IMR-90 (cell line): ENCODE results near the gene ARF6.

Source experiments
- BHLHE40 ChIP-seq: fragments of 150-350 bp; IDR thresholded peaks from 2 replicates; pipeline ENCODE4 v1.6.1; 2016; ENCODE audit warnings: mild to moderate bottlenecking, low read depth, low read length
- CEBPB ChIP-seq: IDR thresholded peaks from 2 replicates; pipeline ENCODE4 v1.6.1; 2012; ENCODE audit warnings: low read depth, low read length, improper control_type of control experiment
- ELK1 ChIP-seq: fragments of 150-350 bp; IDR thresholded peaks from 2 replicates; pipeline ENCODE4 v1.6.1; 2016; ENCODE audit warnings: low read depth, mild to moderate bottlenecking, low read length, moderate library complexity, borderline replicate concordance
- MAFK ChIP-seq: IDR thresholded peaks from 2 replicates; pipeline ENCODE4 v1.6.1; 2012; ENCODE audit warnings: low read depth, low read length, improper control_type of control experiment
- MAZ ChIP-seq: IDR thresholded peaks from 2 replicates; pipeline ENCODE4 v1.6.1; 2012; ENCODE audit warnings: low read depth, mild to moderate bottlenecking, low read length, improper control_type of control experiment, moderate library complexity, borderline replicate concordance
- MXI1 ChIP-seq: IDR thresholded peaks from 2 replicates; pipeline ENCODE4 v1.6.1; 2012; ENCODE audit warnings: low read depth, mild to moderate bottlenecking, low read length, moderate library complexity, borderline replicate concordance
- NFE2L2 ChIP-seq: fragments of 150-350 bp; IDR thresholded peaks from 2 replicates; pipeline ENCODE4 v1.6.1; 2016; ENCODE audit warnings: low read depth, mild to moderate bottlenecking, low read length
- POLR2A ChIP-seq: IDR thresholded peaks from 2 replicates; pipeline ENCODE4 v1.6.1; 2012; ENCODE audit warnings: mild to moderate bottlenecking, low read depth, low read length
- RAD21 ChIP-seq: IDR thresholded peaks from 2 replicates; pipeline ENCODE4 v1.6.1; 2012; ENCODE audit warnings: low read length, improper control_type of control experiment
- RCOR1 ChIP-seq: IDR thresholded peaks from 2 replicates; pipeline ENCODE4 v1.6.1; 2012; ENCODE audit warnings: mild to moderate bottlenecking, low read length, improper control_type of control experiment; ENCODE audit not compliant: insufficient replicate concordance
- SMC3 ChIP-seq: fragments of 150-350 bp; IDR thresholded peaks from 2 replicates; pipeline ENCODE4 v1.6.1; 2016; ENCODE audit warnings: low read depth, mild to moderate bottlenecking, antibody characterized with exemption, low read length, moderate library complexity
- USF2 ChIP-seq: fragments of 150-350 bp; IDR thresholded peaks from 2 replicates; pipeline ENCODE4 v1.6.1; 2017; ENCODE audit warnings: mild to moderate bottlenecking, antibody characterized with exemption, low read length, low read depth
- TF ChIP-seq, protein P1 (sequence below): conservative IDR thresholded peaks from 2 replicates; pipeline ENCODE4 v1.5.1; 2012; ENCODE audit warnings: mild to moderate bottlenecking, low read depth, low read length, improper control_type of control experiment

DNA sequence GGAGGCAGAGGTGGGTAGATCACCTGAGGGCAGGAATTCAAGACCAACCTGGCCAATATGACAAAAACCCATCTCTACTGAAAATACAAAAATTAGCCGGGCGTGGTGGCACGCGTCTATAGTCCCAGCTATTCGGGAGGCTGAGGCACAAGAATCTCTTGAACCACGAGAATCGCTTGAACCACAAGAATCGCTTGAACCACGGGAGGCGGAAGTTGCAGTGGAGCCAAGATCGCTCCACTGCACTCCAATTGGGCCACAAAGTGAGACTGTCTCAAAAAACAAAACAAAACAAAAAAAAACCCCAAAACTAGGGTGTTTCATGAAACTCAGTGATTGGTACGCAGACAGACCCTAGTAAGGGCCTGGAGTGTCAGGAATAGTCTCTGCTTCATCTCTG lies 6.4 kb upstream of the ARF6 start:
- TF ChIP-seq, protein P1, sequence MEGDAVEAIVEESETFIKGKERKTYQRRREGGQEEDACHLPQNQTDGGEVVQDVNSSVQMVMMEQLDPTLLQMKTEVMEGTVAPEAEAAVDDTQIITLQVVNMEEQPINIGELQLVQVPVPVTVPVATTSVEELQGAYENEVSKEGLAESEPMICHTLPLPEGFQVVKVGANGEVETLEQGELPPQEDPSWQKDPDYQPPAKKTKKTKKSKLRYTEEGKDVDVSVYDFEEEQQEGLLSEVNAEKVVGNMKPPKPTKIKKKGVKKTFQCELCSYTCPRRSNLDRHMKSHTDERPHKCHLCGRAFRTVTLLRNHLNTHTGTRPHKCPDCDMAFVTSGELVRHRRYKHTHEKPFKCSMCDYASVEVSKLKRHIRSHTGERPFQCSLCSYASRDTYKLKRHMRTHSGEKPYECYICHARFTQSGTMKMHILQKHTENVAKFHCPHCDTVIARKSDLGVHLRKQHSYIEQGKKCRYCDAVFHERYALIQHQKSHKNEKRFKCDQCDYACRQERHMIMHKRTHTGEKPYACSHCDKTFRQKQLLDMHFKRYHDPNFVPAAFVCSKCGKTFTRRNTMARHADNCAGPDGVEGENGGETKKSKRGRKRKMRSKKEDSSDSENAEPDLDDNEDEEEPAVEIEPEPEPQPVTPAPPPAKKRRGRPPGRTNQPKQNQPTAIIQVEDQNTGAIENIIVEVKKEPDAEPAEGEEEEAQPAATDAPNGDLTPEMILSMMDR: no peak
- TF ChIP-seq POLR2A: no peak
- TF ChIP-seq RCOR1: no peak
- TF ChIP-seq CEBPB: no peak
- no peak for TF ChIP-seq RAD21
- TF ChIP-seq MXI1: no peak
- no peak for TF ChIP-seq BHLHE40
- TF ChIP-seq USF2: no peak
- TF ChIP-seq ELK1: no peak
- TF ChIP-seq NFE2L2: no peak
- TF ChIP-seq MAZ: no peak
- TF ChIP-seq MAFK: no peak
- no peak for TF ChIP-seq SMC3
